HepG2 (cell line): ENCODE measurements around the gene SIK3. TPM values are rescaled to one million over a fixed set of nuclear protein-coding genes. Genes with fewer than 3 reads are reported as not detected.
A peak's percentile ranks its signal among the peaks of the same experiment; 100 is the strongest.

Source experiments
- ARID2 ChIP-seq: sonication (generic); formaldehyde crosslinking; IDR thresholded peaks from 2 replicates; pipeline ENCODE4 v1.8.1; 2022; ENCODE audit warnings: mild to moderate bottlenecking, missing genetic modification reagents, borderline replicate concordance
- ATRX ChIP-seq: sonication (generic); formaldehyde crosslinking; IDR thresholded peaks from 2 replicates; pipeline ENCODE4 v1.4.0; 2020; ENCODE audit warnings: missing genetic modification reagents, borderline replicate concordance
- CREB1 ChIP-seq, 2 experiments: fragments of 450-650 bp in 1 of 2; IDR thresholded peaks; 2 replicates each; pipeline ENCODE4 v1.6.1; 2016 to 2017; ENCODE audit warnings: control low read depth in 1 of 2, mild to moderate bottlenecking in 1 of 2, missing compliant biosample characterization in 1 of 2, missing genetic modification characterization in 1 of 2
- FOXA1 ChIP-seq, 2 experiments: fragments of 450-650 bp in 1 of 2; sonication (generic) in 1 of 2; formaldehyde crosslinking in 1 of 2; IDR thresholded peaks; 2 replicates each; pipeline versions ENCODE4 v1.4.0 to v1.6.1; 2016 to 2020; ENCODE audit warnings: missing genetic modification reagents in 1 of 2
- FOXC1 ChIP-seq: sonication (generic); formaldehyde crosslinking; IDR thresholded peaks from 2 replicates; pipeline ENCODE4 v1.8.0; 2022; ENCODE audit warnings: mild to moderate bottlenecking, missing genetic modification reagents, borderline replicate concordance
- GZF1 ChIP-seq: sonication (generic); formaldehyde crosslinking; IDR thresholded peaks from 2 replicates; pipeline ENCODE4 v1.5.1; 2020; ENCODE audit warnings: mild to moderate bottlenecking, missing genetic modification reagents
- HDAC1 ChIP-seq: sonication (generic); formaldehyde crosslinking; IDR thresholded peaks from 2 replicates; pipeline ENCODE4 v1.5.1; 2020; ENCODE audit warnings: mild to moderate bottlenecking, missing genetic modification reagents
- HOXA3 ChIP-seq: sonication (generic); formaldehyde crosslinking; IDR thresholded peaks from 2 replicates; pipeline ENCODE4 v1.5.0; 2020; ENCODE audit warnings: missing genetic modification reagents
- MAX ChIP-seq: IDR thresholded peaks from 2 replicates; pipeline ENCODE4 v1.6.1; 2012; ENCODE audit warnings: inconsistent platforms
- MLLT10 ChIP-seq: sonication (generic); formaldehyde crosslinking; IDR thresholded peaks from 2 replicates; pipeline ENCODE4 v1.4.0; 2020; ENCODE audit warnings: missing genetic modification reagents
- MNT ChIP-seq: fragments of 450-650 bp; IDR thresholded peaks from 2 replicates; pipeline ENCODE4 v1.6.1; 2016
- MXD1 ChIP-seq: sonication (generic); formaldehyde crosslinking; IDR thresholded peaks from 2 replicates; pipeline ENCODE4 v1.4.0; 2020; ENCODE audit warnings: mild to moderate bottlenecking, missing genetic modification reagents
- MXI1 ChIP-seq: IDR thresholded peaks from 3 replicates; pipeline ENCODE4 v1.6.1; 2012; ENCODE audit warnings: low read depth, low read length, inconsistent platforms, borderline replicate concordance
- RBM22 ChIP-seq: fragments of 200-400 bp; formaldehyde crosslinking; optimal IDR thresholded peaks from 2 replicates; pipeline ENCODE3; 2017; ENCODE audit warnings: mild to moderate bottlenecking, low read length, moderate library complexity
- RFX3 ChIP-seq: IDR thresholded peaks from 2 replicates; pipeline ENCODE4 v1.6.1; 2016; ENCODE audit warnings: missing biosample characterization, missing genetic modification reagents
- RFX5 ChIP-seq: IDR thresholded peaks from 2 replicates; pipeline ENCODE4 v1.6.1; 2011; ENCODE audit warnings: low read depth, low read length, improper control_type of control experiment
- RFXANK ChIP-seq: IDR thresholded peaks from 2 replicates; pipeline ENCODE4 v1.6.1; 2016
- SAP130 ChIP-seq: IDR thresholded peaks from 2 replicates; pipeline ENCODE4 v1.6.1; 2016; ENCODE audit warnings: low read depth
- SKI ChIP-seq: fragments of 450-650 bp; IDR thresholded peaks from one replicate; pipeline ENCODE4 v1.6.1; 2018; ENCODE audit warnings: mild to moderate bottlenecking; ENCODE audit not compliant: partially characterized antibody
- SOX13 ChIP-seq, 3 experiments: fragments of 450-650 bp in 1 of 3; sonication (generic) in 1 of 3; formaldehyde crosslinking in 1 of 3; IDR thresholded peaks in 2 of 3; conservative IDR thresholded peaks in 1 of 3; 2 replicates each; pipeline versions ENCODE4 v1.5.0 to v1.6.1; 2016 to 2020; ENCODE audit warnings: antibody characterized with exemption in 1 of 3, mild to moderate bottlenecking in 1 of 3, missing compliant biosample characterization in 1 of 3, missing genetic modification reagents in 1 of 3, moderate library complexity in 1 of 3
- TGIF2 ChIP-seq: IDR thresholded peaks from 2 replicates; pipeline ENCODE4 v1.6.1; 2016; ENCODE audit warnings: control low read depth, missing compliant biosample characterization
- U2AF2 ChIP-seq: fragments of 200-400 bp; formaldehyde crosslinking; IDR thresholded peaks from 2 replicates; pipeline ENCODE4 v1.6.1; 2017; ENCODE audit warnings: low read depth, mild to moderate bottlenecking, low read length
- YY1 ChIP-seq: IDR thresholded peaks from 2 replicates; pipeline ENCODE4 v1.6.1; 2011; ENCODE audit warnings: low read length, low read depth, moderate library complexity, mild to moderate bottlenecking; ENCODE audit not compliant: insufficient read depth, insufficient replicate concordance
- ZBTB26 ChIP-seq: IDR thresholded peaks from 2 replicates; pipeline ENCODE4 v1.6.1; 2016; ENCODE audit warnings: missing compliant biosample characterization, missing genetic modification reagents, borderline replicate concordance
- polyA plus RNA-seq, 8 experiments: library from polyadenylated mRNA; depleted of rRNA in 3 of 8; stranded (reverse) in 7 of 8; unstranded in 1 of 8; fragments of >200 nt; fragmentation: Illumina TruSeq in 4 of 8; extraction: Trizol in 4 of 8; gene quantifications; 2 replicates each; pipeline versions ENCODE4 v1.2.1 to v1.2.3, GENCODE V29; 2011 to 2016; ENCODE audit warnings: low read depth in 4 of 8, missing spikeins in 1 of 8, mixed read lengths in 1 of 8; ENCODE audit not compliant: insufficient read depth in 1 of 8
- total RNA-seq, 5 experiments: library from RNA; depleted of rRNA; stranded (reverse); fragments of >200 nt; fragmentation: Illumina TruSeq; extraction: Trizol; gene quantifications; 2 replicates each; pipeline ENCODE4 v1.2.3, GENCODE V29; 2016; ENCODE audit warnings: low read depth in 1 of 5

SIK3 gene
- total and polyA plus RNA-seq, 2 of the 13 experiments (the other 11 are each of a cell fraction or from before 2014, with no cell fraction given): 5.7 to 9.8 TPM

- TF ChIP-seq GZF1 (CRISPR knock-in tag): no peak
- peak; percentile 90 for TF ChIP-seq U2AF2
- TF ChIP-seq RFX3: peak; percentile 93
- TF ChIP-seq MNT: peak; percentile 47; the same call in 1 of the 2 replicates
- peak; percentile 32; the same call in 1 of the 2 replicates for TF ChIP-seq FOXC1 (CRISPR knock-in tag)
- peak; percentile 99 for TF ChIP-seq RBM22
- peak; percentile 90 for TF ChIP-seq SAP130
- peak; percentile 87 for TF ChIP-seq HDAC1 (CRISPR knock-in tag)
- peak; percentile 63; the same call in 1 of the 2 replicates for TF ChIP-seq ARID2
- TF ChIP-seq MXI1: peak; percentile 99
- TF ChIP-seq HOXA3 (CRISPR knock-in tag): peak; percentile 65; the same call in 1 of the 2 replicates
- TF ChIP-seq YY1: peak; percentile 86
- peak; percentile 57; the same call in 1 of the 2 replicates for TF ChIP-seq MXD1 (CRISPR knock-in tag)
- no peak for TF ChIP-seq ZBTB26 (CRISPR knock-in tag)
- peak; percentile 84 for TF ChIP-seq MAX
- peak; percentile 87 for TF ChIP-seq CREB1 (IDR thresholded peaks at IDR 0.05)
- TF ChIP-seq CREB1 (CRISPR knock-in tag; IDR thresholded peaks at IDR 0.05): peak; percentile 42
- peak; percentile 49 for TF ChIP-seq SKI
- TF ChIP-seq RFX5: peak; percentile 93
- TF ChIP-seq ATRX (CRISPR knock-in tag): no peak
- TF ChIP-seq TGIF2: peak; percentile 41; the same call in 1 of the 2 replicates
- TF ChIP-seq SOX13 (IDR thresholded peaks at IDR 0.05): no peak
- TF ChIP-seq SOX13 (CRISPR knock-in tag; conservative IDR thresholded peaks at IDR 0.05 in 1 of 2, IDR thresholded peaks at IDR 0.05 in 1 of 2): peak in 1 of 2 experiments; percentile 18; a peak in 1 of 4 replicates
- TF ChIP-seq MLLT10 (CRISPR knock-in tag): no peak
- no peak for TF ChIP-seq FOXA1 (IDR thresholded peaks at IDR 0.05)
- TF ChIP-seq FOXA1 (CRISPR knock-in tag; IDR thresholded peaks at IDR 0.05): no peak
- TF ChIP-seq RFXANK (CRISPR knock-in tag): peak; percentile 87
These were observed at the start of gene SIK3 (continued) for GRCh38 chr11:117098269-117099232.
